Right atrium auricular region (tissue), 2 donors: ENCODE measurements around the gene FBXO3. TPM values are rescaled to one million over a fixed set of nuclear protein-coding genes. Genes with fewer than 3 reads are reported as not detected.
"Not testable (repeated sequence)": the region's sequence is repeated elsewhere in the genome, so short reads cannot be mapped to it uniquely, and the experiment has no call there.

Source experiments
- DNase-seq: peaks from one replicate; pipeline ENCODE4 v3.0.0-alpha.2; 2019; ENCODE audit warnings: low spot score
- H3K27ac ChIP-seq, 2 donors: fragments of 200-600 bp; sonication (generic); 1 replicate in 1 of 2; 2 replicates in 1 of 2; pipeline ENCODE4 v1.5.1; 2016 to 2019
- H3K27me3 ChIP-seq, 2 donors: fragments of 200-600 bp; sonication (generic); one replicate each; pipeline versions ENCODE4 v1.5.1 to v1.6.0; 2017 to 2019
- H3K36me3 ChIP-seq: fragments of 200-600 bp; sonication (generic); one replicate; pipeline ENCODE4 v1.5.1; 2016
- H3K4me1 ChIP-seq, 2 donors: fragments of 200-600 bp; sonication (generic); one replicate each; pipeline versions ENCODE4 v1.5.1 to v1.6.0; 2017 to 2019
- H3K4me3 ChIP-seq, 2 donors: fragments of 200-600 bp; sonication (generic); 1 replicate in 1 of 2; 2 replicates in 1 of 2; pipeline ENCODE4 v1.5.1; 2017 to 2019; ENCODE audit warnings: mild to moderate bottlenecking in 1 of 2, moderate library complexity in 1 of 2
- H3K9me3 ChIP-seq, 2 donors: fragments of 200-600 bp; sonication (generic); one replicate each; pipeline ENCODE4 v1.5.1; 2019
- CTCF ChIP-seq, 2 donors: fragments of 200-600 bp; sonication (generic); IDR thresholded peaks; one replicate each; pipeline ENCODE4 v1.5.1; 2019; ENCODE audit warnings: antibody characterized with exemption in 2 of 2
- total RNA-seq, 2 donors: library from RNA; depleted of rRNA; stranded (reverse); fragments of >200 nt; gene quantifications; one replicate each; pipeline ENCODE4 v1.1.0, GENCODE V29; 2016

The FBXO3 gene
- total RNA-seq, 2 donors from 2014 or later = 30.7 to 47.9 TPM

- peak overlapping the region in 1 of 2 donors; percentile 99 for H3K27ac ChIP-seq
- H3K27me3 ChIP-seq = no peaks in the 10 kb centered on the region
- H3K36me3 ChIP-seq = peaks cover 8% of the 10 kb centered on the region
- no peaks in the 10 kb centered on the region for H3K9me3 ChIP-seq
- no peak overlapping the region for H3K4me3 ChIP-seq
- TF ChIP-seq CTCF (IDR thresholded peaks at IDR 0.05) = no peak
- peaks cover 0 to 64% of the 10 kb centered on the region in 2 donors for H3K4me1 ChIP-seq
- no peak for DNase-seq
These were observed 43.6 kb downstream of the FBXO3 start for GRCh38 chr11:33730716-33731115.

GRCh38 chr11:33729072-33729664, 45.2 kb downstream of the FBXO3 start:
- not testable (repeated sequence) for H3K27ac ChIP-seq, H3K27me3 ChIP-seq, H3K4me3 ChIP-seq, H3K9me3 ChIP-seq, H3K36me3 ChIP-seq, DNase-seq
- H3K4me1 ChIP-seq = peaks cover 0 to 76% of the 10 kb centered on the region in 2 donors

GRCh38 chr11:33727539-33727938, 46.8 kb downstream of the FBXO3 start:
- not testable (repeated sequence) for H3K27me3 ChIP-seq, DNase-seq, H3K27ac ChIP-seq, H3K36me3 ChIP-seq, H3K9me3 ChIP-seq, H3K4me3 ChIP-seq
- H3K4me1 ChIP-seq = peaks cover 0 to 76% of the 10 kb centered on the region in 2 donors

GRCh38 chr11:33725496-33725895, 48.8 kb downstream of the FBXO3 start:
- H3K4me1 ChIP-seq = peaks cover 0 to 76% of the 10 kb centered on the region in 2 donors
- H3K27me3 ChIP-seq = no peaks in the 10 kb centered on the region
- no peak overlapping the region for H3K4me3 ChIP-seq
- H3K27ac ChIP-seq = peak overlapping the region; percentile 91 to 93
- no peaks in the 10 kb centered on the region for H3K9me3 ChIP-seq
- DNase-seq = no peak
- TF ChIP-seq CTCF (IDR thresholded peaks at IDR 0.05) = no peak
- H3K36me3 ChIP-seq = peaks cover 19% of the 10 kb centered on the region

- TF ChIP-seq CTCF (IDR thresholded peaks at IDR 0.05) = no peak
- DNase-seq = no peak
- H3K27ac ChIP-seq = peak overlapping the region; percentile 91 to 93
- no peak overlapping the region for H3K4me3 ChIP-seq
- H3K36me3 ChIP-seq = peaks cover 28% of the 10 kb centered on the region
- H3K9me3 ChIP-seq = no peaks in the 10 kb centered on the region
- H3K4me1 ChIP-seq = peaks cover 0 to 76% of the 10 kb centered on the region in 2 donors
- H3K27me3 ChIP-seq = no peaks in the 10 kb centered on the region
These were observed 49.7 kb downstream of the FBXO3 start for GRCh38 chr11:33724644-33725035.

GRCh38 chr11:33723238-33723881, 51.0 kb downstream of the FBXO3 start:
- peak; percentile 81 for DNase-seq
- Histone ChIP-seq H3K36me3 (peaks cover 41% of the 10 kb centered on the region), H3K4me3 (no peak overlapping the region), H3K27me3 (no peaks in the 10 kb centered on the region), H3K9me3 (no peaks in the 10 kb centered on the region), H3K27ac (peak overlapping the region; percentile 91 to 93), H3K4me1 (peaks cover 0 to 73% of the 10 kb centered on the region in 2 donors)
- no peak for TF ChIP-seq CTCF (IDR thresholded peaks at IDR 0.05)
